Heart left ventricle (tissue), 16 donors: ENCODE data around the gene C22orf39. TPM values are rescaled to one million over a fixed set of nuclear protein-coding genes. Genes with fewer than 3 reads are reported as not detected.

Experiments
- ATAC-seq, 4 donors: fragments of 200-7000 bp; cut with Tn5 transposase; one replicate each; pipeline ENCODE4 v1.9.1; 2020 to 2022; ENCODE audit warnings: moderate library complexity in 4 of 4, mild to moderate bottlenecking in 3 of 4, moderate number of reproducible peaks in 1 of 4
- DNase-seq, 5 donors: peaks; one replicate each; pipeline ENCODE4 v3.0.0-alpha.2; 2020
- H3K27ac ChIP-seq, 12 donors: fragments of 200-600 bp; sonication (generic) in 4 of 12; one replicate each; pipeline versions ENCODE4 v1.5.0 to v1.8.0; 2016 to 2022; ENCODE audit warnings: mild to moderate bottlenecking in 2 of 12
- H3K27me3 ChIP-seq, 9 donors: fragments of 200-600 bp; sonication (generic) in 2 of 9; one replicate each; pipeline versions ENCODE4 v1.5.1 to v1.8.0; 2016 to 2022; ENCODE audit warnings: mild to moderate bottlenecking in 3 of 9
- H3K36me3 ChIP-seq, 9 donors: fragments of 200-600 bp; sonication (generic) in 2 of 9; one replicate each; pipeline versions ENCODE4 v1.5.0 to v1.8.0; 2018 to 2022; ENCODE audit warnings: mild to moderate bottlenecking in 2 of 9
- H3K4me1 ChIP-seq, 12 donors: fragments of 200-600 bp; sonication (generic) in 4 of 12; one replicate each; pipeline versions ENCODE4 v1.5.0 to v1.8.0; 2016 to 2022; ENCODE audit warnings: mild to moderate bottlenecking in 3 of 12
- H3K4me3 ChIP-seq, 12 donors: fragments of 200-600 bp; sonication (generic) in 4 of 12; one replicate each; pipeline versions ENCODE4 v1.5.0 to v1.8.0; 2017 to 2022; ENCODE audit warnings: mild to moderate bottlenecking in 9 of 12, moderate library complexity in 4 of 12
- H3K9me3 ChIP-seq, 12 donors: fragments of 200-600 bp; sonication (generic) in 4 of 12; one replicate each; pipeline versions ENCODE4 v1.5.0 to v1.8.0; 2016 to 2022; ENCODE audit warnings: mild to moderate bottlenecking in 1 of 12
- POLR2A ChIP-seq, 2 donors: fragments of 450-650 bp; IDR thresholded peaks; one replicate each; pipeline ENCODE4 v1.6.1; 2017; ENCODE audit warnings: antibody characterized with exemption in 2 of 2, mild to moderate bottlenecking in 2 of 2, moderate library complexity in 2 of 2
- WGBS, 4 donors: extraction: QIAGEN DNeasy Blood & Tissue Kit in 2 of 4; methylation state at CpG; one replicate each; pipeline versions ENCODE4 v1.1.5 to v1.1.7; 2013 to 2018; 5-methylcytosine and 5-hydroxymethylcytosine counted together
- intact Hi-C, 10 donors: fragments of 100-400 bp; cut with DNase I; formaldehyde crosslinking; loops; one replicate each; pipeline versions ENCODE4 v1.11.1 to v1.14.2; 2022
- polyA plus RNA-seq, 2 donors: library from polyadenylated mRNA; stranded (reverse); fragments of 200-250 nt; gene quantifications; one replicate each; pipeline ENCODE4 v1.2.3, GENCODE V29; 2013
- total RNA-seq, 9 donors: library from RNA; depleted of rRNA in 2 of 9; stranded (reverse); fragments of >200 nt in 2 of 9; fragmentation: NEBNext Ultra II Directional in 3 of 9; extraction: Animal tissue kit (Norgen Biotek cat#: 25700) in 3 of 9; gene quantifications; one replicate each; pipeline versions ENCODE4 v1.1.0 to v1.2.4, GENCODE V29; 2016 to 2023
- TF ChIP-seq, protein P1 (sequence below), 12 donors: fragments of 200-600 bp; sonication (generic) in 4 of 12; IDR thresholded peaks; one replicate each; pipeline versions ENCODE4 v1.5.0 to v1.8.0; 2018 to 2022; ENCODE audit warnings: antibody characterized with exemption in 12 of 12, mild to moderate bottlenecking in 5 of 12
- donor health status: ischemic (EF 13 %, LVEDD 7.1; RV severe dilation, severe dysfunction).
- donor health status: healthy with polysubstance abuse.
- donor health status: DM: no; HTN: yes; CAD: no.
- donor health status: DM: no; HTN: no; CAD: no.
- donor health status: ischemic (EF 25% LVEDD 6.9; RV normal size, moderate dysfunction).
- donor health status: ischemic (EF 25% LVEDD 5.7; RV mildly dilated, moderate dysfunction).
- donor health status: healthy.
- donor health status: DM: yes; HTN: yes; CAD: no.
- donor health status: ischemic (EF 35%, LVEDD 5.7; RV mildly dilated, moderate dysfunction).
- donor health status: nonischemic (EF 11% LVEDD 7.7; RV severe dilation, severe dysfunction).
- donor health status: DM: yes; HTN: yes; CAD: no.
- donor health status: PGD.
- donor health status: ischemic (EF 29% LVEDD 5.4; RV normal size, mild dysfunction).
- donor health status: nonischemic (EF 23%, LVEDD 6.1; RV moderate dilation, normal function).

The C22orf39 gene
- total and polyA plus RNA-seq, 11 donors = 39.1 to 115 (median 53.6) TPM

DNA sequence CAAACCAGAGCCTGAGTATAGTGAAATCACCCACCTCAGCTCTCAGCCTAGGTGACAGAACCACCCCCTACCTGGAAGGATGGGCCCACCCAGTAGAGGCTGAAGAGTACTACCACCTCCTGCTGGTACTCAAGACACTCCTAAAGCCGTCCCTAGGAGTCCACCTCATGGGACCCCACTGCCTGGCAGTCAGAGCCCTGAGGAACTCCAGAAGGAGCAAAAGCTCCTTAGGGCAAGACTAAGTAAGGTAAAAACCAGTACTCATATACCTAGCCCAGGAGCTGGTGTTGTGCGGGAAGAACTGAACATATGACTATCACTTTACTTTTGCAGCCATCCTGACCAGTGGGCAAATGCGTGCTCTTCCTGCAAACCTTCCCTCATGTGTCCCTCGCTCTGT lies 52.2 kb downstream of the C22orf39 start:
- Histone ChIP-seq H3K4me1 (peaks cover 0 to 5% (median 0%) of the 10 kb centered on the region in 12 donors), H3K4me3 (no peak overlapping the region), H3K9me3 (no peaks in the 10 kb centered on the region), H3K27ac (no peak overlapping the region), H3K36me3 (peaks cover 0 to 100% (median 95%) of the 10 kb centered on the region in 9 donors), H3K27me3 (no peaks in the 10 kb centered on the region)
- intact Hi-C loops = loop anchor here in 1 of 10 donors (10.0 kb wide), 1 partner anchor 210 kb away; no protein-coding TSS in a partner anchor
- ATAC-seq = no peak
- 86 to 100% (median 92%) methylated on average over 4 of the region's 4 CpGs for WGBS, 4 donors
- no peak for DNase-seq
- no peak for TF ChIP-seq POLR2A (IDR thresholded peaks at IDR 0.05)
- TF ChIP-seq, protein P1, sequence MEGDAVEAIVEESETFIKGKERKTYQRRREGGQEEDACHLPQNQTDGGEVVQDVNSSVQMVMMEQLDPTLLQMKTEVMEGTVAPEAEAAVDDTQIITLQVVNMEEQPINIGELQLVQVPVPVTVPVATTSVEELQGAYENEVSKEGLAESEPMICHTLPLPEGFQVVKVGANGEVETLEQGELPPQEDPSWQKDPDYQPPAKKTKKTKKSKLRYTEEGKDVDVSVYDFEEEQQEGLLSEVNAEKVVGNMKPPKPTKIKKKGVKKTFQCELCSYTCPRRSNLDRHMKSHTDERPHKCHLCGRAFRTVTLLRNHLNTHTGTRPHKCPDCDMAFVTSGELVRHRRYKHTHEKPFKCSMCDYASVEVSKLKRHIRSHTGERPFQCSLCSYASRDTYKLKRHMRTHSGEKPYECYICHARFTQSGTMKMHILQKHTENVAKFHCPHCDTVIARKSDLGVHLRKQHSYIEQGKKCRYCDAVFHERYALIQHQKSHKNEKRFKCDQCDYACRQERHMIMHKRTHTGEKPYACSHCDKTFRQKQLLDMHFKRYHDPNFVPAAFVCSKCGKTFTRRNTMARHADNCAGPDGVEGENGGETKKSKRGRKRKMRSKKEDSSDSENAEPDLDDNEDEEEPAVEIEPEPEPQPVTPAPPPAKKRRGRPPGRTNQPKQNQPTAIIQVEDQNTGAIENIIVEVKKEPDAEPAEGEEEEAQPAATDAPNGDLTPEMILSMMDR (IDR thresholded peaks at IDR 0.05) = no peak

GRCh38 chr22:19394274-19395050 lies 53.0 kb downstream of the C22orf39 start:
- H3K4me1 ChIP-seq = peaks cover 0 to 6% (median 0%) of the 10 kb centered on the region in 12 donors
- TF ChIP-seq, protein P1 (IDR thresholded peaks at IDR 0.05) = no peak
- no peak for TF ChIP-seq POLR2A (IDR thresholded peaks at IDR 0.05)
- H3K27me3 ChIP-seq = no peaks in the 10 kb centered on the region
- 92 to 97% (median 93%) methylated on average over 8 of the region's 8 CpGs for WGBS, 4 donors
- no peak overlapping the region for H3K27ac ChIP-seq
- H3K36me3 ChIP-seq = peaks cover 0 to 100% (median 95%) of the 10 kb centered on the region in 9 donors
- DNase-seq = no peak
- H3K4me3 ChIP-seq = no peak overlapping the region
- no peaks in the 10 kb centered on the region for H3K9me3 ChIP-seq
- ATAC-seq = no peak
- intact Hi-C loops = loop anchor here in 1 of 10 donors (10.0 kb wide), 1 partner anchor 210 kb away; no protein-coding TSS in a partner anchor

- peaks cover 0 to 6% (median 0%) of the 10 kb centered on the region in 12 donors for H3K4me1 ChIP-seq
- intact Hi-C loops = loop anchor here in 1 of 10 donors (10.0 kb wide), 1 partner anchor 209 kb away; no protein-coding TSS in a partner anchor
Observed at GRCh38 chr22:19393704-19394103, 53.8 kb downstream of the C22orf39 start.

More at GRCh38 chr22:19393704-19394103, 53.8 kb downstream of the C22orf39 start:
- ATAC-seq (no peak), DNase-seq (no peak)
- no peaks in the 10 kb centered on the region for H3K27me3 ChIP-seq
- no peak overlapping the region for H3K4me3 ChIP-seq
- no peak overlapping the region for H3K27ac ChIP-seq
- TF ChIP-seq, protein P1 (IDR thresholded peaks at IDR 0.05) = no peak
- no peak for TF ChIP-seq POLR2A (IDR thresholded peaks at IDR 0.05)
- H3K9me3 ChIP-seq = no peaks in the 10 kb centered on the region
- H3K36me3 ChIP-seq = peaks cover 0 to 100% (median 96%) of the 10 kb centered on the region in 9 donors
- WGBS, 4 donors = 79 to 97% (median 94%) methylated on average over 5 of the region's 5 CpGs

Other genes with a start within 250 kb of the C22orf39 start
- 10 to 100 TPM in 7 of 9 donors, 1 to 10 TPM in 2; 7.6 to 20.9 (median 10.4) TPM for gene CLTCL1, start 156.0 kb downstream of the C22orf39 start, total RNA-seq
- 1 to 10 TPM; 4.6 to 9.3 TPM for gene CLTCL1, start 156.0 kb downstream of the C22orf39 start, polyA plus RNA-seq
- 10 to 100 TPM; 13.0 to 25.4 (median 17.3) TPM for gene HIRA, start 16.0 kb downstream of the C22orf39 start, total RNA-seq
- gene HIRA, start 16.0 kb downstream of the C22orf39 start, polyA plus RNA-seq = 10 to 100 TPM in 1 of 2 donors, 1 to 10 TPM in 1; 3.7 to 17.8 TPM
- gene MRPL40, start 15.2 kb downstream of the C22orf39 start, total RNA-seq = 10 to 100 TPM; 39.9 to 62.7 (median 54.2) TPM
- 100 to 1,000 TPM in 1 of 2 donors, 10 to 100 TPM in 1; 42.1 to 119 TPM for gene MRPL40, start 15.2 kb downstream of the C22orf39 start, polyA plus RNA-seq
- 10 to 100 TPM; 28.7 to 51.6 (median 40.3) TPM for gene UFD1, start 31.5 kb upstream of the C22orf39 start, total RNA-seq
- gene UFD1, start 31.5 kb upstream of the C22orf39 start, polyA plus RNA-seq = 10 to 100 TPM; 50.3 to 80.5 TPM
- 1 to 10 TPM in 1 of 9 donors, under 1 TPM in 4, not detected in 4; 0.16 to 3.1 (median 0.32) TPM for gene CDC45, start 32.2 kb upstream of the C22orf39 start, total RNA-seq
- under 1 TPM; 0.15 to 0.33 TPM for gene CDC45, start 32.2 kb upstream of the C22orf39 start, polyA plus RNA-seq
- gene CLDN5, start 76.7 kb upstream of the C22orf39 start, total RNA-seq = 10 to 100 TPM; 16.8 to 79.0 (median 36.6) TPM
- gene CLDN5, start 76.7 kb upstream of the C22orf39 start, polyA plus RNA-seq = 10 to 100 TPM; 39.5 to 77.7 TPM